Stimulated activated CD4-positive, alpha-beta T cell treated with anti-CD3 and anti-CD28 coated beads, Interleukin-15, amount 100 ng/mL, for 48 hours (primary cell): ENCODE measurements around the gene CCR5AS.
"Not testable (repeated sequence)": the region's sequence is repeated elsewhere in the genome, so short reads cannot be mapped to it uniquely, and the experiment has no call there.

Experiments used
- DNase-seq, 2 donors: peaks; one replicate each; pipeline ENCODE4 v3.0.0-alpha.2; 2020; ENCODE audit warnings: low read depth in 2 of 2

CCR5AS gene

GRCh38 chr3:46429250-46429649 is 22.4 kb upstream of the CCR5AS start:
- DNase-seq, result no peak

- no peak for DNase-seq
These were observed 21.3 kb upstream of the CCR5AS start for GRCh38 chr3:46427916-46428833.

GRCh38 chr3:46427404-46427803 is 20.5 kb upstream of the CCR5AS start:
- DNase-seq, result not testable (repeated sequence)

- not testable (repeated sequence) for DNase-seq
These were observed 19.6 kb upstream of the CCR5AS start for GRCh38 chr3:46426476-46426875.

- no peak for DNase-seq
These were observed 16.7 kb upstream of the CCR5AS start for GRCh38 chr3:46423588-46423987.

- DNase-seq, result no peak
These were observed 15.8 kb upstream of the CCR5AS start for GRCh38 chr3:46422617-46423016.

- no peak for DNase-seq
These were observed 14.1 kb upstream of the CCR5AS start for GRCh38 chr3:46420931-46421330.

GRCh38 chr3:46419816-46420215 is 12.9 kb upstream of the CCR5AS start:
- DNase-seq, result no peak

- no peak for DNase-seq
These were observed 11.2 kb upstream of the CCR5AS start for GRCh38 chr3:46417841-46418611.

GRCh38 chr3:46416811-46417510 is 10.1 kb upstream of the CCR5AS start:
- no peak for DNase-seq

GRCh38 chr3:46416125-46416810 is 9.4 kb upstream of the CCR5AS start:
- DNase-seq, result no peak

GRCh38 chr3:46414739-46415138 is 7.9 kb upstream of the CCR5AS start:
- DNase-seq, result no peak

- no peak for DNase-seq
These were observed 7.1 kb upstream of the CCR5AS start for GRCh38 chr3:46413951-46414350.

- no peak for DNase-seq
These were observed 6.0 kb upstream of the CCR5AS start for GRCh38 chr3:46412786-46413298.

GRCh38 chr3:46411271-46411670 is 4.4 kb upstream of the CCR5AS start:
- DNase-seq, result no peak

- DNase-seq, result no peak
These were observed 3.8 kb upstream of the CCR5AS start for GRCh38 chr3:46410669-46411068.

GRCh38 chr3:46409739-46410489 is 3.0 kb upstream of the CCR5AS start:
- DNase-seq, result no peak

- no peak for DNase-seq
These were observed 2.0 kb upstream of the CCR5AS start for GRCh38 chr3:46408853-46409252.

- no peak for DNase-seq
These were observed 1.1 kb upstream of the CCR5AS start for GRCh38 chr3:46407970-46408369.

- no peak for DNase-seq
These were observed 451 bp downstream of the CCR5AS start for GRCh38 chr3:46406443-46406787.
